Mesothelial cell of epicardium (in vitro differentiated cells): ENCODE measurements around the gene HAAO. TPM values are rescaled to one million over a fixed set of nuclear protein-coding genes. Genes with fewer than 3 reads are reported as not detected.

Experiments used
- DNase-seq, 2 experiments: peaks; one replicate each; pipeline ENCODE4 v3.0.0; 2021; ENCODE audit warnings: low spot score in 2 of 2; ENCODE audit not compliant: unreplicated experiment in 2 of 2
- H3K27ac Mint-ChIP-seq: 2 replicates; pipeline ENCODE4 v1.8.0; 2021; ENCODE audit warnings: mixed read lengths
- H3K27me3 Mint-ChIP-seq: 2 replicates; pipeline ENCODE4 v1.8.0; 2021; ENCODE audit warnings: low read depth, mixed read lengths
- H3K36me3 Mint-ChIP-seq: 2 replicates; pipeline ENCODE4 v1.8.0; 2021; ENCODE audit warnings: mixed read lengths
- H3K4me1 Mint-ChIP-seq: 2 replicates; pipeline ENCODE4 v1.8.0; 2021; ENCODE audit warnings: mixed read lengths
- H3K4me3 Mint-ChIP-seq: 2 replicates; pipeline ENCODE4 v1.8.0; 2021; ENCODE audit warnings: mild to moderate bottlenecking, moderate library complexity, mixed read lengths
- H3K9me3 Mint-ChIP-seq: 2 replicates; pipeline ENCODE4 v1.8.0; 2021; ENCODE audit warnings: mixed read lengths
- total RNA-seq: library from RNA; stranded (reverse); gene quantifications from 3 replicates; pipeline ENCODE4 v1.2.1, GENCODE V29; 2021
- TF ChIP-seq, protein P1 (sequence below): fragments of 200-600 bp; sonication (generic); IDR thresholded peaks from one replicate; pipeline ENCODE4 v1.5.0; 2021; ENCODE audit warnings: antibody characterized with exemption; ENCODE audit not compliant: unreplicated experiment

Gene HAAO
- total RNA-seq, 1 donor from 2014 or later: 23.3 TPM

DNA sequence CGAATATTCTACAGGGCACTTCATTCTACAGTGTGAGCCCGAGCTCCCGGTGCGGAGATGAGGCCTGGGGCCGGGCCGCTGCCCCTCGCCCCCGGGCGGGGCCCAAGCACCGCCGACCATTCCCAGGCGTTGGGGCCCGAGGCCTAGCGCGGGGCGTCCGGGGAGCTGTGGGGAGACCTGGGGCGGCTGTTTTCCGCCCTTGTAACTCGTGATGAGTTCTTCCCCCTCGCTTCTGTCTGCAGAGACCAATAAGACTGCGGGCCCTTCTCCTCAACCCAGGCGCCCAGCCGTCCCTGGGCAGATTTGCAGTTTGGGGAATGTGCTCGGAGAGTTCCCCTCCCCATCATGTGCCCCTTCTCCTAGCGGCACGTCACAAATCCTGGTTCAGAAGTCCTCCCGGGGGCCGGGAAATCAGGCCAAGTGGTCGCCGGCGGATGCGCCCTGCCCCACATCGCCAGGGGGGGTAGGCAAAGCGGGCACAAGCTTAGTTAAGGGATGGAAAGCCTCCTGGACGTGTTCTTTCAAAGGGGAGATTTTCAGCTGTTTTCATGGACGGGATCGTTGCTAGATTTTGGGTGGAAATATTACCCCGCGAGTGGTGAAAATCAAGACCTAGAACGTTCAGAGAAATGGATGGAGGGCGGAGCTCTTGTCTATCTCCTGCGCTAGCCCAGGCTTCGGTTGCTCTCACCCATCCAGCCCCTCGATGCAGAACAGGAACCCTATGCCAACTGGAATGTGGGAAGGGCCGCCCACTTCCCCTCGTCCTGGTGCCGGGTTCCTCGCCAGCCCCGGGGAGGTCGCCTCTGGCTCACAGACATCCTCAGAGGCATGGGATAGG, 18.8 kb upstream of the HAAO start:
- Mint-ChIP-seq H3K4me3 (peak overlapping the region; percentile 90), H3K4me1 (peaks cover 24% of the 10 kb centered on the region), H3K27me3 (no peaks in the 10 kb centered on the region), H3K27ac (peak overlapping the region; percentile 99), H3K9me3 (peaks cover 9% of the 10 kb centered on the region), H3K36me3 (peaks cover 3% of the 10 kb centered on the region)
- TF ChIP-seq, protein P1, sequence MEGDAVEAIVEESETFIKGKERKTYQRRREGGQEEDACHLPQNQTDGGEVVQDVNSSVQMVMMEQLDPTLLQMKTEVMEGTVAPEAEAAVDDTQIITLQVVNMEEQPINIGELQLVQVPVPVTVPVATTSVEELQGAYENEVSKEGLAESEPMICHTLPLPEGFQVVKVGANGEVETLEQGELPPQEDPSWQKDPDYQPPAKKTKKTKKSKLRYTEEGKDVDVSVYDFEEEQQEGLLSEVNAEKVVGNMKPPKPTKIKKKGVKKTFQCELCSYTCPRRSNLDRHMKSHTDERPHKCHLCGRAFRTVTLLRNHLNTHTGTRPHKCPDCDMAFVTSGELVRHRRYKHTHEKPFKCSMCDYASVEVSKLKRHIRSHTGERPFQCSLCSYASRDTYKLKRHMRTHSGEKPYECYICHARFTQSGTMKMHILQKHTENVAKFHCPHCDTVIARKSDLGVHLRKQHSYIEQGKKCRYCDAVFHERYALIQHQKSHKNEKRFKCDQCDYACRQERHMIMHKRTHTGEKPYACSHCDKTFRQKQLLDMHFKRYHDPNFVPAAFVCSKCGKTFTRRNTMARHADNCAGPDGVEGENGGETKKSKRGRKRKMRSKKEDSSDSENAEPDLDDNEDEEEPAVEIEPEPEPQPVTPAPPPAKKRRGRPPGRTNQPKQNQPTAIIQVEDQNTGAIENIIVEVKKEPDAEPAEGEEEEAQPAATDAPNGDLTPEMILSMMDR: no peak
- peak; percentile 35 to 62 for DNase-seq

DNA sequence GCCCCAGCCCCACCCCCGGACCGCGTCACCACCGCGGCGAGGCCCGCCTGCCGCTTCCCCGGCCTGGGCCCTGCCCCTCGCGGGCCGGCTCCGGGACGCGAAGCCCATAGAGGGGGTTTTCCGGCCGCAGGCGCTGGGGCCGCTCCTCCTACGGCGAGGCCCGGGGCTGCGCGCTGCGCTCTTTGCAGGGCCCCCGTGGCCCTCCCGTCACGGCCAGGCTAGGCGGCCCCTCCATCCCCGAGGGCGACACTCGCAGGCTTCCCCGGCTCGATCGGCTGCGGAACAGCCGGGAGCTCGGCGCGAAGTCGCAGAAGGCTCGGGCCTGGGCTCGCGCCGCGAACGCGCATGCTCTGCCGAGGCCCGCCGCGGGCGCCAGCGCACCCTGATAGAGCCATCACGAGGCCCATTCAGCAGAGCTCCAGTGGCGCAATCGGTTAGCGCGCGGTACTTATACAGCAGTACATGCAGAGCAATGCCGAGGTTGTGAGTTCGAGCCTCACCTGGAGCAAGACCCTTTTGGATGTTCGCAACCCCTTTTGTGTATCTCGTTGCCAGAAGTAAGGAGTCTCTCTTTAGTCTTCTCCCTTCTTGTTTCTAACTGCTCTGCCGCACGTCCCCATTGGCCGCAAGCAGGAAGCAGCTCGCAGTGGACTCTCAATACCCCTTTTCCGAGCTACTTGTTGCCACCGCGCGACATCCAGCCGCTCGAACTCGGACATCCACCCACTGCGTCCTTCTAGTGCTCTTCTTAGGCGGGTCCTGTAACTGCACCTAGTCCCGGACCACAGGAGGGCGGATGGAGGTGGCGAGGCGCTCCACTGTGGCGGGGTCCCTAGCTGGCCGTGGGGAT, 18.0 kb upstream of the HAAO start:
- H3K36me3 Mint-ChIP-seq: peaks cover 3% of the 10 kb centered on the region
- H3K4me3 Mint-ChIP-seq: peak overlapping the region; percentile 90
- H3K9me3 Mint-ChIP-seq: peaks cover 9% of the 10 kb centered on the region
- H3K4me1 Mint-ChIP-seq: peaks cover 26% of the 10 kb centered on the region
- DNase-seq: peak; percentile 87 to 98
- H3K27me3 Mint-ChIP-seq: no peaks in the 10 kb centered on the region
- TF ChIP-seq, protein P1: no peak
- H3K27ac Mint-ChIP-seq: peak overlapping the region; percentile 98

DNA sequence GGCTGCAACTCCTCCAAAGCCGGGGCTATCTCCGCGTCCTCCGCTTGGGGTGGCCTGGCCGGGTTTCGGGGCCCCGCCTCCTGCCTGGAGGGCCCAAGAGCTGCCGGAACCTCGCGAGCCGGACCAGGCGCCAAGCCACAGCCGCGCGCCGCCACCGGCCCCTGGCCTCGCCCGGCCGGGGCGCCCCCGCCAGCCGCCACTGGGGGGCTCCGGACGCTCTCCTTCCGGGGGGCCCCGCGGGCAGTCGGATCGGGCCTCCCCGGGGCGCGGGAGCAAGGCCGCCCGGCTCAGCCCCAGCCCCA, 17.4 kb upstream of the HAAO start:
- Mint-ChIP-seq H3K27me3 (no peaks in the 10 kb centered on the region), H3K9me3 (peaks cover 9% of the 10 kb centered on the region), H3K27ac (peak overlapping the region; percentile 96), H3K4me3 (peak overlapping the region; percentile 67), H3K4me1 (peaks cover 26% of the 10 kb centered on the region), H3K36me3 (peaks cover 3% of the 10 kb centered on the region)
- peak; percentile 74 to 78 for DNase-seq
- TF ChIP-seq, protein P1: peak; percentile 7

DNA sequence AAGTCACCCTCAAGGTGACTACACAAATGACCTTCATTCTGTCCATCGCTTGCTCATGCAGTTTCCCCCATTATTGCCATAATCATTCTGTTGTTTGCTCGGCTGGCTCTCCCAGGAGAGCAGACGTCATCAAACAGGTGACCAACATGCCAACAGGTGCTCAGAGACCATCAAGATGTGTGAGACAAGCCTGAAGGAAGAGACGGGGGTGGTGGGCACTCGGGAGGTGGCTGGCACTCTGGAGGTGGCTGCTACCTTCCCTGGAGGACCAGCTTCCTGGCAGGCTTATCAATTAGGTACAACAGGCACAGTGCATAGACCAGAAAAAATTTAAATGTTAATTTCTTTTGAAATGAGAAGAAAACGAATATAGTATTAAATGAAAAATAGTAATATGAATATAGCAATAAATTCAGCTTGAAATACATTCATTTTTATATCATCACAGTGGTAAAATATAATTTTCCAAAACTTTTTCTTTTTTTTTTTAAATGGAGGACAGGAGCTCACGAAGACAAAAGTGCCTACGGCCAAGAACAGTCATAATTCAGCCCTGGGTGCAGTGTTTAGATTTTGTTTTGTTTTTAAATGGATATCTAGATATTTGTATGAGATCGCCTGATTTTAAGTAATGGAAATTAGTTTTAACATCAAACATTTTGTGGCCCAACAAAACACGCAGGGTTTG, 16.9 kb upstream of the HAAO start:
- H3K4me1 Mint-ChIP-seq: peaks cover 26% of the 10 kb centered on the region
- TF ChIP-seq, protein P1: peak; percentile 2
- peaks cover 2% of the 10 kb centered on the region for H3K36me3 Mint-ChIP-seq
- peak overlapping the region; percentile 96 for H3K27ac Mint-ChIP-seq
- H3K27me3 Mint-ChIP-seq: no peaks in the 10 kb centered on the region
- peaks cover 9% of the 10 kb centered on the region for H3K9me3 Mint-ChIP-seq
- peak overlapping the region; percentile 67 for H3K4me3 Mint-ChIP-seq
- peak in 1 of 2 experiments; percentile 35 for DNase-seq

DNA sequence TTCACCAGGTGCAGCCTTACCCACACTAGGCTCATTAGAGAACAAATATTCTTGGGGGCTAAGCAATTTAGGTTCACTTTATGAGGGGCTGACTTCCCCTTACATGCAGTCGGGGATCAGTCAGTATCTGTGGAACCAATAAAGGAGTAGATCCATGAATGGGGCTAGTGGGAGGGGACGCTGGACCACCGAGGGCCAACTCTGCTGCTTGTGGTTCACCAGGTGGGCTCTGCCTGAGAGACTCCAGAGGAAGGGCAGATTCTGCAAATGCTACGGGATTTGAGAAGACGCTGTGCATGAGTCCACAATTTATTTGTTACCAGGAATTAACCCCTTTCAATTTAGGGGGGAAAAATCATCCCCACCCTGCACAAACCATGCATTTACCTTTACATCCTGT, 15.9 kb upstream of the HAAO start:
- Mint-ChIP-seq H3K4me1 (peaks cover 26% of the 10 kb centered on the region), H3K27ac (peak overlapping the region; percentile 21), H3K36me3 (no peaks in the 10 kb centered on the region), H3K9me3 (peaks cover 3% of the 10 kb centered on the region), H3K27me3 (no peaks in the 10 kb centered on the region), H3K4me3 (peak overlapping the region; percentile 23)
- DNase-seq: no peak
- TF ChIP-seq, protein P1: no peak
